Fibroblast of peridontal ligament (primary cell): ENCODE measurements around the gene MAGI3.
"Not testable (repeated sequence)": the region's sequence is repeated elsewhere in the genome, so short reads cannot be mapped to it uniquely, and the experiment has no call there.

Source experiments
- DNase-seq: peaks from one replicate; pipeline ENCODE4 v3.0.0-alpha.2; 2010; ENCODE audit errors: extremely low read depth

The MAGI3 gene

GRCh38 chr1:113686891-113687618 lies 296.7 kb downstream of the MAGI3 start:
- peak; percentile 93 for DNase-seq

DNA sequence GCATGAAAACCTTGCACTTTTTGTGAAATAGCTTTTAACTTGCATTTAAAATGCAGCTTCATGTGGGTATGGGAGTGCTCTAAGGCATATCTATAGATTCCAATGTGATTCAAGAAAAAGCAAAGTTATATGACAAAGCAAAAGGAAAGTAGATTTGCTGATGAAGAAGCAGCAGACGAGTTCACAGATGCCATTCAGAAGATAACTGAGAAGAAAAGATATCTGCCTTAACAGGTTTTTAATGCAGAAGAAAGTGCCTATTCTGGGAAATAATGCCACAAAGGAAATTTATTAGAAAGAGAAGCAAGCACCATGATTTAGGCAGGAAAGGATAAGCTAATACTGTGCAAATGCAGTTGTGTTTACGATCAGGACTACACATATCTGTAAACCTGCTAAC lies 300.9 kb downstream of the MAGI3 start:
- DNase-seq, result no peak

DNA sequence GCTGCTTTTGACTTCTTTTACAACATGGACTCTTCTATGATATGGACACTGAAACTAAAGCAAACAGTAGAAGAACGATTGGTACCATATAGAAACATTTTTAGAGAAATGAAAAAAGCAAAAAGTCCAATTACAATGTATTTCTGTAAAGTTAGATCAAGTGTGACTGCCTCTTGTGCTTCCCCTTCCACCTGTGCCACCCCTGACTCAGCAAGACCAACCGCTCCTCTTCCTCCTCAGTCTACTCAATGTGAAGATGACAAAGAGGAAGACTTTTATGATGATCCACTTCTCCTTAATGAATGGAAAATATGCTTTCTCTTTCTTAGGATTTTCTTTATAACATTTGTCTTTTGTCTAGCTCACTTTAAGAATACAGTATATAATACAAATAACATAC lies 302.0 kb downstream of the MAGI3 start:
- DNase-seq, result no peak

DNA sequence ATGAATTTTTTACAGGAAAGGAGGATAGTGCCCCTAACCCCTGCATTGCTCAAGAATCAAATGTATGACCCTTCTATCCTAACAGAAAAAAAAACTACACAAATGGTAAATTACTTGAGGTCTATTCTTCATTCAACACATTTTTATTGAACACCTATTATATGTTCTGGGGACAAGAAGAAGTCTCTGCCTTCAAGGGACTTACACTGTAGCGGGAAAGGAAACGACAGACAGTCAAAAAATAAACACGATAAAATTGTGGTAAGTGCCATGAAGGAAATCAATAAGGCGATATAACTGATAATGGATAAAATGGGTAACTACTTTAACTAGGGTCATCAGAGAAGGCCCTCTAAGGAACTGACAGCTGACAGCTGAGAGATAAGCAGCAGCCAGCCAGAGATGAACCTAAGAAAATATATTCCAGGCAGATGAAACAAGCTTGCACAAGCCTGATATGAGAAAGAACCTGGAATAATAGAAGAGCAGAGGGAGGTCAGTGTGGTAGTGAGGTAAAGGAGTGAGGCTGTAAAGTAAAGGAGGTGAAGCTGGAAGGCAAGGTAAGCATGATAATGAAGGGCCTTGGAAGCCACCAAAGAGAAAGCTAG lies 302.6 kb downstream of the MAGI3 start:
- DNase-seq, result no peak

DNA sequence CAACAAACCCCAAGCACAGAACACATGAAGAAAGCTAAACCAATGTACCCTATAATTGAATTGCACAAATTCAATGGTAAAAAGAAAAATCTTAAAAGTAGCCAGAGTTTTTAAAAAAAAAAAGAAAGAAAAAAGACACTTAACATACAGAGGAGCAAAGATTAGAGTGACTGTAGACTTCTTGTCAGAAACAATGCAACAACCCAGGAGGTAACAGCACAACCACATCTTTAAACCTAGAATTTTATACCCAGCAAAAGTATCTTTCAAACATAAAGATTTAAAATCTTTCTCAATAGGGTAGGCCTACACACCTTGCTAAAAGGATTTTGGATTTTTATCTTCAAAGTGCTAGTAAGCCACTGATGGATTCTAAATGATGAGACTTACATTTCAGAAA lies 304.6 kb downstream of the MAGI3 start:
- no peak for DNase-seq

GRCh38 chr1:113701429-113701828 lies 311.1 kb downstream of the MAGI3 start:
- DNase-seq, result no peak

DNA sequence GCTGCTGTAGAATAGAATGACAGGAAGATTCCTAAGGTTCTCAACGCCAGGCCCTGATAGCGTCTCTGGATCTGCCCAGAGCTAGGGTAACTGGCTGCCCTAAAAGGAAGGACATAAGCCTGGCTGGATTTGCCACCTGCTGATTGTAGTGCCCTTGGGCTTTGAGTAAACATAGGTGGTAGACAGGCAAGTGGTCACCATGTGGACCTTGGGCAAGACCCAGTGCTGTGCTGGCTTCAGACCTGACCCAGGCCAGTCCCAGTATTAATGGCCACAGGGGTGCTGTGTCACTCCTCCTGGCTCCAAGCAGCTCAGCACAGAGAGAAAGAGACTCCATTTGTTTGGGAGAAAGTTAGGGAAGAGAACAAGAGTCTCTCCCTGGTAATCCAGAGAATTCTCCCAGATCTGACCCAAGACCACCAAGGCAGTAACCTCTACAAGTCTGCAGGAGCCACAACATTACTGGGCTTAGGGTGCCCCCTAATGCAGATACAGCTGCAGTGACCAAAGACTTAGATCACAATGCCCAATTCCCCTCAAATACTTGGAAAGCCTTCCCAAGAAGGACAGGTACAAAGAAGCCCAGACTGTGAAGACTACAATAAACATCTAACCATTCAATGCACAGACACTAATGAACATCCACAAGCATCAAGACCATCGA lies 324.4 kb downstream of the MAGI3 start:
- DNase-seq, result no peak

DNA sequence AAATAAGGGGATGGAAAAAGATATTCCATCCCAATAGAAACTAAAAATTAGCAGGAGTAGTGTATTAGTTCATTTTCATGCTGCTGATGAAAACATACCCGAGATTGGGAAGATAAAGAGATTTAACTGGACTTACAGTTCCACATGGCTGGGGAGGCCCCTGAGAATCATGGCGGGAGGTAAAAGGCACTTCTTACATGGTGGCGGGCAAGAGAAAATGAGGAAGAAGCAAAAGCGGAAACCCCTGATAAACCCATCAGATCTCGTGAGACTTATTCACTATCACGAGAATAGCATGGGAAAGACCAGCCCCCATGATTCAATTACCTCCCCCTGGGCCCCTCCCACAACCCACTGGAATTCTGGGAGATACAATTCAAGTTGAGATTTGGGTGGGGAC lies 327.2 kb downstream of the MAGI3 start:
- not testable (repeated sequence) for DNase-seq

- not testable (repeated sequence) for DNase-seq
Observed at GRCh38 chr1:113718621-113719020, 328.3 kb downstream of the MAGI3 start.

DNA sequence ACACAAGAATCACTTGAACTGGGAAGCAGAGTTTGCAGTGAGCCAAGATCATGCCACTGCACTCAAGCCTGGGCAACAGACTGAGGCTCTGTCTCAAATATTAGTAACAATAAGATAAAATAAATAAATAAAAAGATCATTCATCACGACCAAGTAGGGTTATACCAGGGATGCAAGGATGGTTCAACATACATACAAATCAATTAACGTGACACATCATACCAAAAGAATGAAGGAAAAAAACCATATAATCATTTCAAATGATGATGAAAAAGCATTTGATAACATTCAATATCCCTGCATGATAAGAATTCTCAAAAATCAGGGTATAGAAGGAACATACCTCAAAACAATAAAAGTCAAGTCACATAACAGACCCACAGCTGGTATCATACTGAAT lies 330.7 kb downstream of the MAGI3 start:
- no peak for DNase-seq

- DNase-seq, result no peak
Observed at GRCh38 chr1:113732802-113733201, 342.5 kb downstream of the MAGI3 start.

- DNase-seq, result no peak
Observed at GRCh38 chr1:113734357-113735055, 344.2 kb downstream of the MAGI3 start.
